GM18951 (cell line): ENCODE data around the gene C20orf144.

Source experiments
- POLR2A ChIP-seq: IDR thresholded peaks from 4 replicates; pipeline ENCODE4 v1.6.1; 2011; ENCODE audit warnings: mild to moderate bottlenecking; ENCODE audit not compliant: insufficient read length, insufficient read depth; ENCODE audit errors: extremely low read depth
- in situ Hi-C: fragments of 300-500 bp; cut with MboI; formaldehyde crosslinking; loops from one replicate; pipeline ENCODE4 v1.12.0; 2022; ENCODE audit warnings: low sequenced_read_pairs, mixed read lengths, inconsistent platforms; ENCODE audit not compliant: unreplicated experiment

The C20orf144 gene

GRCh38 chr20:33679758-33680485 lies 17.8 kb downstream of the C20orf144 start:
- in situ Hi-C loops: no loop called here
- no peak for TF ChIP-seq POLR2A

- in situ Hi-C loops: no loop called here
- TF ChIP-seq POLR2A: no peak
These were observed 18.6 kb downstream of the C20orf144 start for GRCh38 chr20:33680686-33681085.

- TF ChIP-seq POLR2A: no peak
- in situ Hi-C loops: no loop called here
These were observed 19.2 kb downstream of the C20orf144 start for GRCh38 chr20:33681288-33681687.

GRCh38 chr20:33681728-33682353 lies 19.7 kb downstream of the C20orf144 start:
- in situ Hi-C loops: no loop called here
- TF ChIP-seq POLR2A: no peak

DNA sequence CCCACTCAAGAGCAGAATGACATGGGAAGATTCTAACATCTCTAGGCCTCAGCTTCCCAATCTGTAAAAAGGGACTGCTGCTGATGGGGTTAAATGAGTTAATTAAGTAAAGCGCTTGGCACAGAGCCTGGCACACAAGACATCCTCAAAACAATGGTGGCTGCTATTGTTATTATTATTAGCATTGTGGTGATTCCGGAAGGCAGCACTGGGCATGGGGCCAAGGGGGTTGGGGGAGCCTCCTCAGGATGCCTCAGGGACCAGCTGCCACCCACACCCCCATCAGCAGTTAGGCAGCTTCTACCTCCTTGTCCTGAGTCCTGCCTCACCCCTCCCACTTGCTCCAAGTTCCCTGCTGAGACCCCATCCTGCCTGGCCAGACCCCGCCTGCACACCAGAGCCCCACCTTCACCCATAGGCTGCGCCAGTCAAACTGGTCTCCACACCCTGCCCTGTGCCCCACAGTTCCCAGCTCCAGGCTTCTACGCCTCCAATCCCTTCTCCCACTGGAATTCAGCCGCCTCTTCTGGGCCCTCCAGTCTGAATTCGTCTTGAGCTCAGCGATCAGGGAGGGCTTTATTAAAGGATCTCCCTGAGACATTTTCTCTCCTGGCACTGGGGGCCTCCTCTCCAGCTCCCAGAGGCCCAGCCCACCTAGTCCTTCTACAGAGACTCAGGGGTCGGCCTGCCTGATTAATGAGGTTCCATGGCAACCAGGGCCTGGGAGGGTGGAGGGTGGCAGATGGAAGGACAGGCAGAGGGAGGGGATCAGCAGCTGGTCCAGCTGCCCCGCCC lies 22.6 kb downstream of the C20orf144 start:
- no peak for TF ChIP-seq POLR2A
- in situ Hi-C loops: no loop called here

DNA sequence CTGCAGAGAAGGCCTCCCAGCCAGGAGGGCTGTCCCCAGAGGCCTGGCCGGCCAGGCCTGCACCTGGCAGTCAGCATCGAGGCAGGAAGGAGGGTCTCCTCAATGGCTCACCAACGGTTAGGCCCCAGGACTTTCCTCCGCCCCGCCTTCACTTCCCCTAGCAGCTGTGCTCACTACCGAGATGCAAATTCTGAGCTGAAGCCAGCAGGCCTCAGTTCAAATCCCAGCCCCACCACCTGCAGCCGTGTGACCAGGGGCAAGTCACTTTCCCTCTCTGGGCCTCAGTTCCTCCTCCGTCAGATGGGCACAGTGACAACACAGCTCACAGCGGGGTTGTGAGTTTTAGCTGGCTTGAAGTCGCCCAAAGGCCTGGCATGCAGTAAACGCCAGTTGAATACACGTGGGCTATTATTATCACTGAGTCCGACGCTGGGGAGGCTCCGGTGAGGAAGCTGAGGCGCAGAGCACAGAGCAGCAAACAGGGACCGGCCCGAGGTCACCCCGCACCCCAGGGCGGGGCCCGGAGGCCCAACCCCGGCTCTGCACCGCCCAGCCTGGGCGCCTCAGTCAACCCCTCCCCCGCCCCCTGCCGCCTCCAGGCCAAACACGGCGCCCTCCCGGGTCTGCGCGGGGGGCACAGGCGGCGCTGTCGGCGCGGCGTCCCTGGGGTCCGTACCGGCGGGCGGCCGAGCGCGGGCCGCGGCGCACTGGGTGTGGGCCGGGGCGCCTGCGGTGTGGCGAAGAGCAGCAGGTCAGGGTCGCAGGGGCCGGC lies 23.4 kb downstream of the C20orf144 start:
- peak; percentile 49 for TF ChIP-seq POLR2A
- in situ Hi-C loops: no loop called here

DNA sequence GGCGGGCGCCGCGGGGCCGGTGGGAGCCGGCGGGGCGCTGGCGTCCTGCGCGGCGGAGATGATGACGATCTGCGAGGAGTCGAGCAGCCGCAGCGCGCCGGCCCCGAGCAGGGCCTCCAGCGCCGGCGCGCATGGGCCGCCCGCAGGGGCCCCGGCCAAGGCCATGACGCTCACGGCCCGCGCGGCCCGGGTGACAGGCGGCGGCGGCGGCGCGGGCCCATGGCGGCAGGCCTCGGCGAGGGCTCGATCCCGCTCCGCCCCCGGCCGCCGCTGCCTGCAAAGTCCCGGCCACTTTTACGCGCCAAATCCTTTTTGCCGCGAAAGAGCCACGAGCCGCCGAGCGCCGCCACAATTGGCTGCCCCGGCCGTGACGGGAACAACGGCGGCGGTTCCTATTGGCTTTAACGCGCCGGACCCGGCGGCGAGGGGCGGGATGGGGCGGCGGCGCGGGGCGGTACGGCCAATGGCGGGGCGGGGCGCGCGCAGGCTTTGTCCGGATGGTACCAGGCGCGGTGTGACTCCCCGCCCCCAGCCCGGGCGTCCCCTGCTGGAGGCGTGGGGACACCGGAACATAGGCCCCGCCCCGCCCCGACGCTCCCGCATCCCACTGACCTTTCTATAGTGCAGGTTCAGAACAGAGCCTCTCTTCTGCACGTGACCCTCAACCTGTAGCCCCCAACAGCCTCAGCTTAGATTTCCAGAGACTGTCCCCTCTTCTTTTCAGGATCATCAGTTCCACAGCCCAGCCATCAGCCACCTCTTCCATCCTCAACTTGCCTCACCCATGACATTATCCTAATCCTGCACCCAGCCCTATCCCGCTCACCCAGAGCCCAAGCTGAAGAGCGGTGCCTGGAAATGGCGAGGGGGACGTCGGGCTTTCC lies 24.2 kb downstream of the C20orf144 start, which contains the start of gene E2F1:
Gene E2F1, minus strand, starts transcription at position 286 of the 884 bp plus-strand sequence. Its CDS starts 121 bp downstream, at position 165.
- in situ Hi-C loops: no loop called here
- peak; percentile 66 for TF ChIP-seq POLR2A

- in situ Hi-C loops: no loop called here
- TF ChIP-seq POLR2A: no peak
These were observed 24.8 kb downstream of the C20orf144 start for GRCh38 chr20:33686984-33687366.

- no peak for TF ChIP-seq POLR2A
- in situ Hi-C loops: no loop called here
These were observed 25.3 kb downstream of the C20orf144 start for GRCh38 chr20:33687370-33687915.

DNA sequence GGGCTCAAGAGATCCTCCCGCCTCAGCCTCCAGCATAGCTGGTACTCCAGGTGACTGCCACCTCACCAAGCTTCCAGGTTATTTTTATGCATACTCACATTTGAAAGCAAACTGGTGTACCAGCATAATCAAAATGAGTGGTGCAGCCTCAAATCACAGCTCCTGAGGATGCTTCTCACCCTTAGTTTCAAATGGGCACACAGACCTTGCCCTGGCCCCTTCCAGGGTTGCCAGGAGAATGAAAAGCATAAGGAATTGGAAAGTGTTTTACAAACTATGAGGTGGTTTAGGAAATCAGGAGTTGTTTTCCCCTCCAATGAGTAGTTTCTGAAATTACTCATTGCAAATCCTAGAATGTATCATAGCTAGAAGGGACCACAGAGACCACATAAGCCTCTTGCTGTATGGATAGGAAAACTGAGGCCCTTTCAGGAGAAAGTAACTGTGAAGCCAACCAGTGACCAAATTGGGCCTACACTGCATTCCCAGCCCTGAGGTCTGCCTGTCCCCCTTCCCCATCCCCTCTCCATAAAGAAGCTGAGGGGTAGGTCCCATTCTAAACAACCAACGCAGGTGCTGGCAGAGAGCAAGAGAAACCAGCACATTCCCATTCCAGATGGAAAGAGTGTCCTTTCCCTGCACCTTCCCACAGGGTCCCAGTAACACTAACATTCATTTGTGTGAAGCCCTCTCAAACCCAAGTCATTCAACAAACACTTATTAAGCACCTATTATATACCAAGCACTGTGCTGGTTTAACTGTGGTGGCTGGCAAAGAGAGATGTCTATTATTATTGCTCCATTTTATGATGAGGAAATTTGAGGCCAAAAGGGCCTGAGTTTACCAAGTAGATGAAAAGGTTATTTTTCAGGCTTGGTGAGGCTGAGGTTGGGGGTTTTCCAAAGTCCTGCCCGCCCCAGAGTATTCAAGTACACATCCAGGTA lies 26.1 kb downstream of the C20orf144 start:
- no peak for TF ChIP-seq POLR2A
- in situ Hi-C loops: no loop called here

- no peak for TF ChIP-seq POLR2A
These were observed 26.9 kb downstream of the C20orf144 start for GRCh38 chr20:33688938-33689424.

More at GRCh38 chr20:33688938-33689424, 26.9 kb downstream of the C20orf144 start:
- in situ Hi-C loops: no loop called here
